Astrocyte of the spinal cord (primary cell): ENCODE data around the gene SETBP1.
"Not testable (repeated sequence)": the region's sequence is repeated elsewhere in the genome, so short reads cannot be mapped to it uniquely, and the experiment has no call there.

Experiments
- DNase-seq: peaks from one replicate; pipeline ENCODE4 v3.0.0; 2011; ENCODE audit warnings: low read depth, low spot score
- H3K4me3 ChIP-seq: 2 replicates; pipeline ENCODE4 v1.5.1; 2011; ENCODE audit warnings: low read depth, mild to moderate bottlenecking, low read length, moderate library complexity
- CTCF ChIP-seq: IDR thresholded peaks from 2 replicates; pipeline ENCODE4 v1.5.1; 2012; ENCODE audit warnings: low read depth, mild to moderate bottlenecking, low read length, inconsistent platforms
- in situ Hi-C: cut with HindIII; loops from 2 replicates; pipeline ENCODE4 v1.10.0; 2017; ENCODE audit warnings: low sequenced_read_pairs

Gene SETBP1

DNA sequence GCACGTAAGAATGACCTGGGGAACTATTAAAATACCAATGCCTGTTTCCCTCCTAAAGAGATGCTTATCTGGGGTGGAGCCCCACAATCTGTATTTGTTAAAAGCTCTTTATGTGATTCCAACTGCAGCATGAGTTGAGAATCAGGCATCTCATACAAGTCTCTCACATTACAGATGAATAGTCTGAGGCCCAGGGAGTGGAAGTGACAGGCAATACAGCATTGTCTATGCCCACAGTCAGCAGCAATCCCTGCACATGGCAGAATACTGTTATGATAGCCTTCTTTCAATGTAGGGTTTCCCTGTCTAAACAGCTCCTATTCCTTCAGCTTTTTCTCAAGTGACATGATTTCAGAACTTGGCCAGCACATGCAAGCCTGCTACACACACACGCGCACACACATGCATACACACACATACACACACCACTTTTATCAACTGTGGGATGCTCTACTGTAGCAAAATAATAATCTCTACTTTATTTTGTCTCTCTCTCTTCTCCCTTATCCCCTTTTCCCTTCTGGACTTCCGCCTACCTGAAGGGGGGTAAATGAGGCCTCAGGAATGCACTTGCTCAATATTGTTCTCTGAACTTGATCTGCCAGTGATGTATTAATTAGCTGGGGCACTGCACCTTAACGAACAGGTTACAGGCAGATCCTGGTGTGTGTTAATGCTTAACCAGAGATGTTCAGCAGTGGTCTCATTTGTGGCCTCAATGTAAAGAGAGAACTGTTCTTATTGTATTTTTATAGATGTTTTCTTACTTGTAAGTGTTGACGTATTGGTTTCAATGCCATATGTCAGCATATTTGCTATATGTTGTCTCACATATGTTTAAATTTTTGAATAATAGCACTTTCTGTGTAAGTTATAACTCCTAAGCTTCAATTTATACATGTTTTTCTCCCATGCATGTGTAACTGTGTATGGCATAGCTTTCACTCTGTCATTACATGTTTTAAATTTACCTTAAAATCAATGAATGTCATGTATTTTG, 116.0 kb downstream of the SETBP1 start:
- TF ChIP-seq CTCF: no peak
- no peak overlapping the region for H3K4me3 ChIP-seq
- no peak for DNase-seq
- in situ Hi-C loops: no loop called here

DNA sequence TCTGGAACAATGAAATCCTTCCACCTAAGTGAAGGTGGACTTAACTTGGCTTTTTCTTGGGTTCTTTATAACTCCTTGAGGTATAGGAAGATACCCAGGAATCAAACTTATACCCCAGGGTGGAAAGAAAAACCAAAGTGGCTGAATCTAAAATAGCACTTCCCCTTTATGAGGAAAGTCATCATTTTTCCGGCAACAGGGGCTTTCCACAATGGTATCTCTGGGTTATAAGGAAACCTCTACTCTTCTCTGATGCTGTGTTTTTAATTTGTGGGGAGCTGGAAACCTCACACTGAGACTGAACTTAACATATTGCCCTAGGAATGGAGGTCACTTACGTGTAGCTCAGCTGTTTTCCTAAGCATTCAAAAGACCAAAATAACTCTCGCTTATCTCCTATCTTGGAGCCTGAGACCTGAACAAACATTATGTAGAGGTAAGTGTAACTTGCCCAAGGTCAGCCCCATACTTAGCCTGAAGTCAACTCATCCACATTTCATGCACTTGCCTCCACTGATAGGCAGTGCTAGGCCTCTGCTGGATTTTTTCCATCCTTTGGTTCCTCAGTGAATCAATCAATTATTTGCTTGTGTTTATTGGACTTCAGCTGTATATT, 117.9 kb downstream of the SETBP1 start:
- in situ Hi-C loops: no loop called here
- no peak overlapping the region for H3K4me3 ChIP-seq
- no peak for DNase-seq
- no peak for TF ChIP-seq CTCF

DNA sequence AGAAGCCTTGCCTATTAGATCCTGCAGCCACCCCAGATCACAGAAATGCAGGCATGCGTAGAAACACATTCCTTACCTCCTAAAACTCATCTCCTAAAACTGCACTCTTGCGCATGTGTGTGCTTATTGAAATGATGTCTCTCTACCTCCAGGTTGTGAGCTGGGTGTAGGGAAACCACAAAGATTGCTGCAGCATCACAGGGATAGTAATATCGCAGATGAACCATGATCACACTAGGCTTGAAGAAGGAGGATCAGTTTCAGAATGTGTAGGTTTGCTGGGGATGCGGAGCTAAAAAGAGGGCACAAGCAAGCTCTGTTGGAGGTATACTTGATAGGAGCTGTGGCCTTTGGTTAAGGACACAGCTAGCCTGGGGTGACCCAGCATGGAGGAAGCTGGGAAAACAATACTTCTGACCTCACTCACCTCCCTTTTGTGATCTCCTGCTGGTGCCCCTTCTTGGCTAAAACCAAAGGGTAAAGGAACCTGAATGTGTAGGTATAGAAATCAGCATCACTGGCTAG, 118.8 kb downstream of the SETBP1 start:
- no peak overlapping the region for H3K4me3 ChIP-seq
- TF ChIP-seq CTCF: no peak
- DNase-seq: no peak
- in situ Hi-C loops: no loop called here

GRCh38 chr18:44799907-44800421, 119.3 kb downstream of the SETBP1 start:
- no peak overlapping the region for H3K4me3 ChIP-seq
- no peak for DNase-seq
- in situ Hi-C loops: no loop called here
- no peak for TF ChIP-seq CTCF

GRCh38 chr18:44800766-44801165, 120.1 kb downstream of the SETBP1 start:
- in situ Hi-C loops, DNase-seq, H3K4me3 ChIP-seq: not testable (repeated sequence)

GRCh38 chr18:44801781-44802180, 121.1 kb downstream of the SETBP1 start:
- no peak for TF ChIP-seq CTCF
- DNase-seq: no peak
- in situ Hi-C loops: no loop called here
- H3K4me3 ChIP-seq: no peak overlapping the region
